IgD-negative memory B cell (primary cell): ENCODE data around the gene SNCAIP. TPM values are rescaled to one million over a fixed set of nuclear protein-coding genes. Genes with fewer than 3 reads are reported as not detected.

Source experiments
- H3K27ac Mint-ChIP-seq, 3 donors: one replicate each; pipeline ENCODE4 v1.8.0; 2020 to 2022; ENCODE audit warnings: mild to moderate bottlenecking in 3 of 3, mixed read lengths in 3 of 3, moderate library complexity in 1 of 3
- H3K27me3 Mint-ChIP-seq: one replicate; pipeline ENCODE4 v1.8.0; 2021; ENCODE audit warnings: mixed read lengths
- H3K36me3 Mint-ChIP-seq: one replicate; pipeline ENCODE4 v1.8.0; 2020; ENCODE audit warnings: mild to moderate bottlenecking, mixed read lengths
- H3K4me1 Mint-ChIP-seq, 3 donors: one replicate each; pipeline ENCODE4 v1.8.0; 2020 to 2022; ENCODE audit warnings: mixed read lengths in 3 of 3, mild to moderate bottlenecking in 1 of 3
- H3K4me3 Mint-ChIP-seq, 4 donors: one replicate each; pipeline ENCODE4 v1.8.0; 2020 to 2022; ENCODE audit warnings: mild to moderate bottlenecking in 4 of 4, mixed read lengths in 4 of 4, moderate library complexity in 3 of 4
- H3K9me3 Mint-ChIP-seq, 3 donors: one replicate each; pipeline ENCODE4 v1.8.0; 2020 to 2021; ENCODE audit warnings: mixed read lengths in 3 of 3, mild to moderate bottlenecking in 1 of 3
- polyA plus RNA-seq: library from polyadenylated mRNA; unstranded; fragments of 300-500 nt; fragmentation: Illumina TruSeq; gene quantifications from one replicate; pipeline ENCODE4 v1.2.3, GENCODE V29; 2021

Gene SNCAIP
- polyA plus RNA-seq, 1 donor from 2014 or later: not detected

DNA sequence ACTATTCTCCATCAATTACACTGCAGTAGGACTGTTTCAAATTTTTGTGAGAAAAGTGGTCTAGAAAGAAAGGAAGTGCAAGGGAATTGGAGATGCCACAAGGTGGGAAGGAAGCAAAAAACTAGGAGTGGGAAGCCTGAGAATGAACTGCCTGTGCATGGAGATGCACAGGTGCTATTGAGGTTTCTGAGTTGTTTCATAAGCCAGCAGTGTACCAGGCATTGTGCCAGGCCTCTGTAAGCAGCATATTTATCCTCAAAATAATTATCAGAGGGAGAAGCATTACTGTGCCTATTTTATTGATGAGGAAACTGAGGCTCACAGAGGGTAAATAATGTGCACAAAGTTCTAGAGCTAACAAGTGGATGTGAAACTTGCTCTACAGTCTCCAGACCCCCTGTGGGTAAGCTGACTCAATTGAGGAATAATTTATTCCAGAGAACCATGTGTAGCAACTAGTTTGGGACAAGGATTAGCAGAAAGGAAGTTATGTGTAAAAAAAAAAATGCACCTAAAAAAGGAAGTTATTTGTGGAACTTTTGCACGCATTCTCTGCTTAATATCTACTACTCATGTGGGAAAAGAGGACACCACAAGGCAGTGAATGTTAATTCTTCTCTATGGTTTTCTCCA is 96.7 kb downstream of the SNCAIP start:
- Mint-ChIP-seq H3K4me3 (no peak overlapping the region), H3K4me1 (no peaks in the 10 kb centered on the region), H3K27ac (no peak overlapping the region), H3K9me3 (peaks cover 0 to 3% (median 0%) of the 10 kb centered on the region in 3 donors), H3K27me3 (peaks cover 10% of the 10 kb centered on the region), H3K36me3 (no peaks in the 10 kb centered on the region)

DNA sequence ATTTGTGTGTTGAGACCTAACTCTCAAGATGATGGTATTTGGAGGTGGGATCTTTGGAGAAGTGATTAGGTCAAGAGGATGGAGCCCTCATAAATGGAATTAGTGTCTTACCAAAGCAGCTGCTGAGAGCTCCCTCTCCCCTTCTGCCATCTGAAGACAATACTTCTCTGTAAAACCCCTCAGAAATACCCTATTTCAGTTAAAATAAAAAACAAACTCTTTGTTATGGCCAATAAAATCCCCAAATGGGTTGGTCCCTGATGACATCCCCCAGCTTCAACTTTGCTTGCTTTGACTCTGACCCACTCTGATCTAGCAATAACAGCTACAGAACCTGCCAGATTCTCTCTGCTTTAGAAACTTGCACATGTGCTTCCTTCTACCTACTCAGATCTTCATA is 100.9 kb downstream of the SNCAIP start:
- no peaks in the 10 kb centered on the region for H3K36me3 Mint-ChIP-seq
- peaks cover 0 to 3% (median 0%) of the 10 kb centered on the region in 3 donors for H3K9me3 Mint-ChIP-seq
- H3K27me3 Mint-ChIP-seq: peaks cover 12% of the 10 kb centered on the region
- H3K4me3 Mint-ChIP-seq: peak overlapping the region in 1 of 4 donors; percentile 18
- no peak overlapping the region for H3K27ac Mint-ChIP-seq
- no peaks in the 10 kb centered on the region for H3K4me1 Mint-ChIP-seq

DNA sequence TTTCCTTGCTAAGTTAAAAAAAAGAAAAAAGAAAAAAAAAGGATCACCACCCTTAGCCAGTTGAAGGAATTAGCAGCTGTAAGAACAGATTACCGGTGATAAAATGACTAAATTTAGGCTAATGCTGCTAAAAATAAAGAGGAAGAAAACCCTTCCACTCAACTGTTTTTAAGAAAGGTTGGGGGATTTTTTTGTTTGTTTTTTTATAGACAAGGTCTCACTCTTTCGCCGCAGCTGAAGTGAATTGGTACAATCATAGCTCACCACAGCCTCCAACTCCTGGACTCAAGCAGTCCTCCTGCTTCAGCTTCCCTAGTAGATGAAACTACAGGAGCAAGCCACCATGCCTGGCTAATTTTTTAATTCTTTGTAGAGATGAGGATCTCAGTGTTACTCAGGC is 101.7 kb downstream of the SNCAIP start:
- H3K27me3 Mint-ChIP-seq: peaks cover 12% of the 10 kb centered on the region
- peaks cover 0 to 3% (median 0%) of the 10 kb centered on the region in 3 donors for H3K9me3 Mint-ChIP-seq
- no peaks in the 10 kb centered on the region for H3K4me1 Mint-ChIP-seq
- H3K4me3 Mint-ChIP-seq: no peak overlapping the region
- H3K36me3 Mint-ChIP-seq: no peaks in the 10 kb centered on the region
- no peak overlapping the region for H3K27ac Mint-ChIP-seq

DNA sequence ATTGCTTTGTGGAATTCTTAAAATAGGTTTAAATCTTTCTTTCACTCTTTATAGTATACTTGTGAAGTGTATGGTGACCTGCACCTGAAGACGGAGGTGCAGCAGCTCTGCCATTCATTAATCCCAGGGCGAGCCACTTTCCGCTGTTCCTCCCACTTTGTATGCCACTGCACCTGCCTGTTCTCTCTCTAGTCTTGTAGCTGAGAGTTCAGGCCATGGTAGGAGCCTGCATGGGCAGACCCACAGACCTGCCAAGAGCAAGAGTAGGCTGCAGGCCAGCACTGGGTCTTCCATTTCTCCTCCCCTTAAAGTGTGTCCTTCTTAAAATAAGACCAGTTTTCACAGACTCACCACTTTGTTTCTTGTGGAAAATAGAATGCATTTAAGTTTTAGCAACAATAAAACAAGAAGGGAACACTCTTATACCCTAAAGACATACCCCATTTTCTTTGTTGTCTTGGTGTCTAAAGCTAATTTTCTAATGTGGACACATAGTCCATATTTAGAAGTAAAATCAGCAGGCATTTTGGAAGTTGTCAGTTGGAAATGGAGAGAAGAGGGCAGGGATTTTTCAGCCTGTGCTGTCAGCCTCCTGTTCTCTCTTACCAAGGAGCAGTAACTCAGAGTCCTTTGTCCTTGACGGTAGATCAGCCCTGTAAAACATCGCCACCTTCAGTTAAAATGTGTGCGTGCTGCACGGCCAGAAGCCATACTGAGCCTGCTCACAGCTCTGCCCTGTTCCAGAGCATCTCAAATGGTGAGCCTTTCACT is 103.2 kb downstream of the SNCAIP start:
- peak overlapping the region in 1 of 4 donors; percentile 48 for H3K4me3 Mint-ChIP-seq
- H3K4me1 Mint-ChIP-seq: no peaks in the 10 kb centered on the region
- peaks cover 12% of the 10 kb centered on the region for H3K27me3 Mint-ChIP-seq
- H3K27ac Mint-ChIP-seq: no peak overlapping the region
- H3K9me3 Mint-ChIP-seq: peaks cover 0 to 3% (median 0%) of the 10 kb centered on the region in 3 donors
- H3K36me3 Mint-ChIP-seq: no peaks in the 10 kb centered on the region

DNA sequence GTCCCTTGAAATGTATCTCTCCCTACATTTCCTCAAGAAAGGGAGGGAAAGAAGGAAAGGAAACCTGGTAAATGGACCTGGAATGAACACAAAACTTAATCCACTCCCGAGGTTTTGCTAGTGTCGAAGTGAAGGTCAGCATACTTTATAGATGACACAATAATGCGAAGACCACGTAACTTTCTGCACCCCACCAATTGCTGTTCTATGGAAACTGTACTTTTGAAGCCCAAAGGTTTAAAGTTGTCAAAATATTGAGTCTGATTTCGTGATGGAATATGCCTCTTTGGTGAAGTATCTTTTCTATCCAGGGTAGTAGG is 103.7 kb downstream of the SNCAIP start:
- peaks cover 12% of the 10 kb centered on the region for H3K27me3 Mint-ChIP-seq

DNA sequence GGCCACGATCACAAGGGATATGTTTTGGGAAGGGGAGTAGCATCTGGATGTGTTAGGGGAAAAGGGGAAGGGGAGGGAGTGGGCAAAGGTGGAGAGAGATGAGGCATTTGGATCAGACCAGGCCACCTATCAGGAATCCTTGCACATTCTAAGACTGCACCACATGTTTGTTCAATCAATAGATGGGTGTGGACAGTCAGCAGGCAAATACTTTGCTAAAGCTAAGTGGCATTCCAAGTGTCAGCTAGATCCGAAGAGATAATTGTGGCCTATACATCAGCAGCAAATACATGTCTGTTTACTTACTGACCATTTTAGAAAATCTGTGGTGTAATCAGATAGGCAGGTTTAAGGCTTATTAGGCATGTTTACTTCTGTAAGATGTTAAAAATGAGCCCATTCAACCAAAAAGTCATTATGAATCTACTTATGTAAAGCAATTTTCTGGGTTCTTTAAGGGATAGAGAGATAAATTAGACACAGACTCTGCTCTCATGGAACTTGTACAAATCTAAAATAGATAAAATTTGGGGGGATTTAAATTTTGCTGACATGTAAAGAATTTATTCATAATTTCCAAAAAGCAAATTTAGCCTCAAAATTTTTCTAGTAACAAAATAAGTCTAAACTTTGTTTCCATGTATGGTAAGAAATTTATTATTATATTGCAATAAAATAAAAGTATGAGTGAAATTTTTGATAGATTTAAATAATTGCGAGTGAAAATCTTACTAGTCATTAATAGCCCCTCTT is 107.3 kb downstream of the SNCAIP start:
- H3K4me1 Mint-ChIP-seq: no peaks in the 10 kb centered on the region
- peaks cover 3% of the 10 kb centered on the region for H3K27me3 Mint-ChIP-seq
- H3K36me3 Mint-ChIP-seq: no peaks in the 10 kb centered on the region
- no peak overlapping the region for H3K4me3 Mint-ChIP-seq
- H3K9me3 Mint-ChIP-seq: no peaks in the 10 kb centered on the region
- H3K27ac Mint-ChIP-seq: no peak overlapping the region

More for the DNA sequence above, 103.7 kb downstream of the SNCAIP start:
- Mint-ChIP-seq H3K4me3 (no peak overlapping the region), H3K9me3 (peaks cover 0 to 3% (median 0%) of the 10 kb centered on the region in 3 donors), H3K4me1 (no peaks in the 10 kb centered on the region), H3K36me3 (no peaks in the 10 kb centered on the region), H3K27ac (no peak overlapping the region)

DNA sequence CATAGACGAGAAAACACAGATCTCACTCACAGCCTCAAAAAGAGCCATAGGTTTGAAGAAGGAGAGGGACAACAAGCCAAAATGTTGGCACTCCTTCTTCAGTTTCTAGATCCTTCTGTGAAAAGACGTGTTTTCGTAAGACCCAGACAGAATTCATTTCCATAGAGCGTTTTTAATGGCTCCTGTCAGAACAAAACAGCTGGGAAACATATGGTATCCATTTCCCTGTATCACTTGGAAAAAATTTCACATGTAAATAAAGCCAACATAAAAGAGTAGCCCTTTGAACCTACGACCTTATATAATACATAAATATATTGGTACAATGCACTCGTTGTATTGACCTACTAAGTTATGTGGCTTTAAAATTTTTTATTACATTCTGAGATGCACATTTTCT is 108.1 kb downstream of the SNCAIP start:
- H3K27me3 Mint-ChIP-seq: peaks cover 3% of the 10 kb centered on the region
- no peaks in the 10 kb centered on the region for H3K36me3 Mint-ChIP-seq
- no peaks in the 10 kb centered on the region for H3K4me1 Mint-ChIP-seq
- no peak overlapping the region for H3K4me3 Mint-ChIP-seq
- no peak overlapping the region for H3K27ac Mint-ChIP-seq
- no peaks in the 10 kb centered on the region for H3K9me3 Mint-ChIP-seq

DNA sequence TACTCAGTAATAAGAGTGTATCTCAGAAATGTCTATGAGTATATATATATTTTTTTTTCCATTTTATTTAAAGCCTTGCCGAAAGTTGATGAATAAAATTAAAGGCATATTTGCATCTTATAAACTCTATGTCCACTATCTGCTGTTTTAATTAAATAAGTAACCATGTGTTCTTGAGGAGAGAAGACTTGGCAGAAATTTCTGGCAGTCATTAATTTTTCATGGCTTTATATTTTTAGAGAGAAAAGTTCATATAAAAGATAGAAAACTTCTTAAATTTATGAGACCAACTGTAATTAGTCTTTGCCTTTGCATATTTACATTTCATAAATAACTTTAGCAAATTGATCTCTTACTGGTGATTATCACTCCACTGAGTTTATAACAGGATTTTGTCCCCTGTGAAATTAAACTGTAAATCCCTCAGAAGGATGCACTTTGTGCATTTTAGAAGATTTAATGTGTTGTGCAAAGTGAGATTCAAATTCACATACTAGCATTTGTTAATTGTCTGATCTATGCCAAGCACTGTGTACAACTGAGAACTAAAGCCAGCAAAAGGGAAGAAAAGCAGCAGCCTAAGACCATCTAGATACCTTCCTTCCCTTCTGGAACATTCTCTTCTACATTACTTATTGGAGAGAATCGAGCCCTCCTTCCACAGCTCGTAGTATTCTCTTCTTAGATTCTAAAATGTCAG is 108.7 kb downstream of the SNCAIP start:
- no peaks in the 10 kb centered on the region for H3K9me3 Mint-ChIP-seq
- no peaks in the 10 kb centered on the region for H3K36me3 Mint-ChIP-seq
- no peaks in the 10 kb centered on the region for H3K4me1 Mint-ChIP-seq
- no peak overlapping the region for H3K27ac Mint-ChIP-seq
- peaks cover 3% of the 10 kb centered on the region for H3K27me3 Mint-ChIP-seq
- no peak overlapping the region for H3K4me3 Mint-ChIP-seq

DNA sequence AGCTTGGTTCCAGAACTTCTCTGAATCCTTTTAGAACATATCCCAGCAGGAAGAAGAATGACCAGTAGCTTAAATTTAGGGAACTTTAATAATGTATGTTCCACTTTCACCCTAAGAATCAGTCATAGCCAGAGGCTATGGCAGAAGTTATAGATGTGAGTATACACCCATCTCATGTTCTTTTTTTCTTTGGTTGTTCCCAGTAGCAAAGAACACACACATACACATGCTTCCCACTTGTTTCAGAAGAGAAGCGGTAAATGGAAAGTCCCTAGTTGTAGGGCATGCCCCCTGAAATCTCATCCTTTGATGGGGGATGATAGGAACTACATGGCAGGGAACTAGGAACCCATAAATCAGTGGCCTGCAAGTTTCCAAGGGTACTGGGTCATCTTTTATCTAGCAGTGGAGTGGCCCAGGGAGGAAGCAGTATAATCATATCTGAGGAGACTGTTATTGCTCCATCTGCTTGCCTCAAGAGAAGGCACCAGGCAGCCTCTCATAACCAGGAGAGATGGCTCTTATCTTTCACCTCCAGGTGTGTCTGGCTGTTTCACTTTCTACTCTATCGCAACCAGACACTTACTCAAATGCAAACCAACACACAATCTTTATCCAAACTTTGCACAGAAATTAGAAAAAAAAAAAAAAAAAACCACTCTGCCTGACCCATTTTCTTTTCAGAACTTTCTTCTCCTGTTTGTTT is 109.5 kb downstream of the SNCAIP start:
- no peak overlapping the region for H3K27ac Mint-ChIP-seq
- H3K9me3 Mint-ChIP-seq: no peaks in the 10 kb centered on the region
- no peaks in the 10 kb centered on the region for H3K4me1 Mint-ChIP-seq
- H3K27me3 Mint-ChIP-seq: peaks cover under 1% of the 10 kb centered on the region
- H3K4me3 Mint-ChIP-seq: no peak overlapping the region
- no peaks in the 10 kb centered on the region for H3K36me3 Mint-ChIP-seq

DNA sequence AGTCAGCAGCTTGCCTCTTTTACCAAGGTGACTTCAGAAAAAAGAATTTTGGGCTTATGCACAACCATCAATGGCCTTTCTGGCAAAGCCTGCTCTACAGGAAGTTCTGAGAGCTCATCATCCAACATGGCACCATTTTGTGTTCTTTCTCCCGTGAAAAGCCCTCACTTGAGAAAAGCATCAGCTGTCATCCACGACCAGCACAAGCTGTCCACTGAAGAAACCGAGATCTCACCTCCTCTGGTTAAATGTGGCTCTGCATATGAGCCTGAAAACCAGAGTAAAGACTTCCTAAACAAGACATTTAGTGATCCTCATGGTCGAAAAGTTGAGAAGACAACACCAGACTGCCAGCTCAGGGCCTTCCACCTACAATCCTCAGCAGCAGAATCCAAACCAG is 111.2 kb downstream of the SNCAIP start:
- Mint-ChIP-seq H3K4me3 (no peak overlapping the region), H3K27me3 (peaks cover 1% of the 10 kb centered on the region), H3K27ac (peak overlapping the region in 1 of 3 donors; percentile 30), H3K36me3 (no peaks in the 10 kb centered on the region), H3K4me1 (no peaks in the 10 kb centered on the region), H3K9me3 (no peaks in the 10 kb centered on the region)

DNA sequence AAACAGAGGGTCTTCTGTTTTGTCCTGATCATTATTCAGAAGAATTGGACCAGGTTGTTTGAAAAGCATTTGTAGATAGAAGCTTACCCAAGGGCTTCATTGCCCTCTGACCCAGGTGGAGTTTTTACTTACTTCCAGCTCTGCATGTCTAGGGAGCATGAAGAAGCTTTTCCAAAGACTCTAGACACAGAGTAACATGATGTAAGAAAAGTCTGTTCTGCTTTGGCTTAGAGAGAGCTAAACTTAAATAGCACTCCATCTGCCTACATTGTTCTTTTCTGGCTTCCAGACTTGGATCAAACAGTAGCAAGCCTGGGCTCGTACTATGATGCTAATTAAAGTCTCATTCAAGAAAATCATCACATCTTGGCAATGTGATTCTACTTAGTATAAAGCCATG is 112.1 kb downstream of the SNCAIP start:
- no peaks in the 10 kb centered on the region for H3K4me1 Mint-ChIP-seq
- H3K4me3 Mint-ChIP-seq: no peak overlapping the region
- no peak overlapping the region for H3K27ac Mint-ChIP-seq
- H3K36me3 Mint-ChIP-seq: no peaks in the 10 kb centered on the region
- H3K9me3 Mint-ChIP-seq: peaks cover 0 to 4% (median 0%) of the 10 kb centered on the region in 3 donors
- H3K27me3 Mint-ChIP-seq: peaks cover 1% of the 10 kb centered on the region

DNA sequence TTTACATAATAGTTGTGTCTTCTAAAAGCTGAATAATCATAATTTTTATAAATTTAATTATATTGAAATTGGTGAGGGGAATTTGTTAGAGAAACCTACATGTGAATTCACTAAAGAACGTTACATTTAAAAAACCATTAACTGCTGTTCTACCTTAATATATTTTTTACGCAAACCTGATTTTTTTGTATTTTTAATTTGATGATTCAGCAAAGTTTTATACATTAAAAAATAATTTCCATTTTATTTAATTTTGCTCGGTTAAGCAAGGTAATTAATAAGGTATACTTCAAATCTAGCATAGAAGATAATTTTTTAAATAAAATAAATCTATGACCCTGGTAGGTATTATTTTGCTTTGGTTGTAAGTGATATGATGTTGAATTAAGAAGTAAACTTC is 114.3 kb downstream of the SNCAIP start:
- Mint-ChIP-seq H3K36me3 (no peaks in the 10 kb centered on the region), H3K27me3 (peaks cover 4% of the 10 kb centered on the region), H3K4me1 (no peaks in the 10 kb centered on the region), H3K27ac (no peak overlapping the region), H3K4me3 (no peak overlapping the region), H3K9me3 (peaks cover 0 to 8% (median 0%) of the 10 kb centered on the region in 3 donors)

DNA sequence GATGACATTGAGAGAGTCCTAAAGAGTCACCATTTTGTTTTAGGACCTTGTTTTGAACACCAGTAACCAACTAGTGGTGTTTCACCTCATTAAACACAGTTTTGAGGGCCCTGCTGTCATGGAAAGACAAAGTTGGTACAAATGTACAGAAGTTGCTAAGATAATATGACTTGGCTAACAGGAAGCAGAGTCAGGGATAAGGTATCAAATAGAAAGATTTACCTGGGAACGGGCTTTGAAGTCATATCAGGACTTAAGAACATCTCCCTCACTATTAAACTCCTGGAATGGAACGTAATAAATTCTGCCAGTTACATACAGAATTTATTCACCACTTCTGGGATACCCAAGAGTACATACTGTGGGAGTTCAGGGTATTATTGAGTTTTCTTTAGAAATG is 115.6 kb downstream of the SNCAIP start:
- peaks cover 0 to 8% (median 0%) of the 10 kb centered on the region in 3 donors for H3K9me3 Mint-ChIP-seq
- H3K4me1 Mint-ChIP-seq: no peaks in the 10 kb centered on the region
- no peaks in the 10 kb centered on the region for H3K36me3 Mint-ChIP-seq
- no peak overlapping the region for H3K27ac Mint-ChIP-seq
- peaks cover 4% of the 10 kb centered on the region for H3K27me3 Mint-ChIP-seq
- H3K4me3 Mint-ChIP-seq: no peak overlapping the region

DNA sequence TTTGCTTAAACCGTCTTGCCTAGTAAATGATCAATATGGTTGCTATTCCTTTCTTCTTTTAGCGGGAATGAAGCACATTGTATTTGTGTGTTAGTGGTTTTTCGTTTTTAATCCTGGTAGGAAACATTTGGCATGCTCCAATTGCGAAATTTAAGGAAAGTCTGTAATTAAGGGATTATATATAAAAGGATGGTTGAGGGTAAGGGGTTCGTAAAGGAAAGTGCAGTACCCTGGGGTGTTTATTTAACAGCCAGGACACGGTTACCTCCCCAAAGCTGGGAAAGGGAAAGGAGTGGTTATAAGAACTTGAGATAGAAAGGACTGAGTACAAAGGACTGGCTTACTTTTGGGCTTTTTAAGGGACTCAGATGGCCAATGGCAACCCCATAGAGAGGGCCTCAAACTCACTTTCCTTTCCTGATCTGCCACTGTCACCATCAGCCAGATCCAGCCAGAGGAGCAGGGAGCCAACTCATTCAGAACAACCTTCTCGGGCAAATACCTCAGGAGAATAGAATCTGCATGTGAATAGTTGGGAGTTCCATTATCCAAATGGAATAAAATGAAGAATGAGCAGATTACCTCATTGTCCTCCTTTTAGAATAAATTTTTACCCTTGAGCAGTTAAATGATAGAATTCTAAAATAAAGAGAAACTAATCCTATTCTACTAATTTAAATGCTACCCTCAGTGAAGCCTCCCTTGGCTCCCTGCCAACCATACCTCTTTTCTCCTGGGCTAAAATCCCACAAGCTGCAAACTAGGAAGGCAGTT is 117.7 kb downstream of the SNCAIP start:
- Mint-ChIP-seq H3K27ac (no peak overlapping the region), H3K9me3 (peaks cover 0 to 8% (median 0%) of the 10 kb centered on the region in 3 donors), H3K4me3 (no peak overlapping the region), H3K36me3 (no peaks in the 10 kb centered on the region), H3K27me3 (peaks cover 4% of the 10 kb centered on the region), H3K4me1 (no peaks in the 10 kb centered on the region)
